VCaP (cell line): ENCODE measurements around the gene KCTD2.

Experiments used
- H3K27ac ChIP-seq: fragments of 450-650 bp; 2 replicates; pipeline ENCODE4 v1.5.1; 2017
- TF ChIP-seq, protein P1 (sequence below): fragments of 450-650 bp; conservative IDR thresholded peaks from 2 replicates; pipeline ENCODE4 v1.5.1; 2017; ENCODE audit warnings: mild to moderate bottlenecking, moderate library complexity

Gene KCTD2

DNA sequence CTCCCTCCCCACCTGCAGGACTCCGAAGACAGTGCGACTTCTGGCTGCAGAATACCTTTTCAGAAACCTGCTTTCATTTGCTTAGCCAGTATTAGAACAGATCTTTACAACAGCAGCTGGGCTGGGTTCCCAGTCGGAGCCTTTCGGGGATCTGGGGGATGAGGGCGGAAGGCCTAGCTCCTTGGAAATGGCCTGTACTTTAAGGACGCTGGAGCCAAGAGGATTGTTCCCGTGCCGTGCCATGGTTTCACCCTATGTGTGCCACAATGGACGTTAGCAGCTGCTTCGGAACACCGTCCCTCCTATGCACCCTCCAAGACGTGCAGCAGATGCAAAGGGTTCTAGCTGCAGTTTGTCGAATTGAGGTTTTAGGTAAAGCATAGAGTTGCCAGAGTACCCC lies 16.2 kb downstream of the KCTD2 start:
- TF ChIP-seq, protein P1, sequence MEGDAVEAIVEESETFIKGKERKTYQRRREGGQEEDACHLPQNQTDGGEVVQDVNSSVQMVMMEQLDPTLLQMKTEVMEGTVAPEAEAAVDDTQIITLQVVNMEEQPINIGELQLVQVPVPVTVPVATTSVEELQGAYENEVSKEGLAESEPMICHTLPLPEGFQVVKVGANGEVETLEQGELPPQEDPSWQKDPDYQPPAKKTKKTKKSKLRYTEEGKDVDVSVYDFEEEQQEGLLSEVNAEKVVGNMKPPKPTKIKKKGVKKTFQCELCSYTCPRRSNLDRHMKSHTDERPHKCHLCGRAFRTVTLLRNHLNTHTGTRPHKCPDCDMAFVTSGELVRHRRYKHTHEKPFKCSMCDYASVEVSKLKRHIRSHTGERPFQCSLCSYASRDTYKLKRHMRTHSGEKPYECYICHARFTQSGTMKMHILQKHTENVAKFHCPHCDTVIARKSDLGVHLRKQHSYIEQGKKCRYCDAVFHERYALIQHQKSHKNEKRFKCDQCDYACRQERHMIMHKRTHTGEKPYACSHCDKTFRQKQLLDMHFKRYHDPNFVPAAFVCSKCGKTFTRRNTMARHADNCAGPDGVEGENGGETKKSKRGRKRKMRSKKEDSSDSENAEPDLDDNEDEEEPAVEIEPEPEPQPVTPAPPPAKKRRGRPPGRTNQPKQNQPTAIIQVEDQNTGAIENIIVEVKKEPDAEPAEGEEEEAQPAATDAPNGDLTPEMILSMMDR = no peak
- no peak overlapping the region for H3K27ac ChIP-seq

DNA sequence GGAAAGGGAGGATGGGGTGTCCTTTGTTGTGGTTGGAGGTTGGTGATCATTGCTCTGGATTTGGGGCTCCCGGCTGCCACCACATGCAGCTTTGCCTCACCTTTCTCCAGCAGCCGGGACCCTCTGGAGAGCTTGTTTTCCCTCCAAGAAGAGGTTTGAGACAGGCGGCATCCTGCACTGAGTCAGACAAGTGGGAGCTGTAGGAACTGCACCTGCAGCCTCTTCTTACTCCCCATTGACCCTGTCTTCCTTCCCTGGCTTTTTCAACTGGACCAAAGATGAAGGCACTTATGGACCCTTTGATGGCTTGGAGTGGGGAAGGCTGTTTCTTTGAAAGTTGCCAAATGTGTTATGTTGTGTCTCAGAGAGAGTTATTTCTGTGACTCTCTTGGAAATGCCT lies 16.6 kb downstream of the KCTD2 start:
- TF ChIP-seq, protein P1 = no peak
- H3K27ac ChIP-seq = no peak overlapping the region

DNA sequence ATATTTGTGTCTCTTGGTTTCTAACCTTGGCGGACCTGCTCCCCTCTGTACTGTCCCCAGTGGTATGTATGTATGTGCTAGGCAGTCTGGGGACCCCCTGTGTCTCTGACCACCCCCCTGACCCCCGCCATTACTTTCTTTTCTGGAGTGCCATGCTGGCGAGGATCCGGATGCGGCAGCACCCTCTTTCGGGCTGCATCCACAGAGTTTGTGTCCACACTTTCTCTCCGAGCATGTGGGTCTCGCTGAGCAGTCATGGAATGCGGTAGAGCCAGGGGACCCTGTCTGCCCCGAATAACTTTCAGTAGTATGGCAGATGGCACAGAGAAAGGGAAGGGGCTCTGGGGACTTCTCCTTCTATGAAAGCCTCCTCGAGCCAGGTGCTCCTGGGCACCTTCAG lies 17.0 kb downstream of the KCTD2 start:
- no peak overlapping the region for H3K27ac ChIP-seq
- TF ChIP-seq, protein P1 = no peak

DNA sequence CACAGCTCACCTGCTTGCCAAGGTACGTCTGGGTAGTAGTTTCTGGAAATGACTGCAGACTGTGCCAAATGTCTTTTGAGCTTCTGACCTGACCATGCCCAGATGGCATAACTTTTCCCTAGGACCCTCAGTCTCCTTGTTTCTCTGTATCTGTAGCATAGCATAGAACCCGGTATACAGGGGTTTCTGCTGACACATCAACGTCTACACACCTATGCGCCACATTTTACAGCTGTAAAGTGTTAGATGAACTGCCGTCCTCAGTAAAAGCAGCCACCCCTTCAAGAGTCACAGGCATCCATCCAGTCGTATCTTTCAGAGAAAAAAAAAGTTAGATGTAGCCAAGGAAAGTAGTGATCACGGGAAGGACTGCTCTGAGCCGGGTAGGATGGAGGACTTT lies 17.4 kb downstream of the KCTD2 start:
- H3K27ac ChIP-seq = no peak overlapping the region
- TF ChIP-seq, protein P1 = no peak

DNA sequence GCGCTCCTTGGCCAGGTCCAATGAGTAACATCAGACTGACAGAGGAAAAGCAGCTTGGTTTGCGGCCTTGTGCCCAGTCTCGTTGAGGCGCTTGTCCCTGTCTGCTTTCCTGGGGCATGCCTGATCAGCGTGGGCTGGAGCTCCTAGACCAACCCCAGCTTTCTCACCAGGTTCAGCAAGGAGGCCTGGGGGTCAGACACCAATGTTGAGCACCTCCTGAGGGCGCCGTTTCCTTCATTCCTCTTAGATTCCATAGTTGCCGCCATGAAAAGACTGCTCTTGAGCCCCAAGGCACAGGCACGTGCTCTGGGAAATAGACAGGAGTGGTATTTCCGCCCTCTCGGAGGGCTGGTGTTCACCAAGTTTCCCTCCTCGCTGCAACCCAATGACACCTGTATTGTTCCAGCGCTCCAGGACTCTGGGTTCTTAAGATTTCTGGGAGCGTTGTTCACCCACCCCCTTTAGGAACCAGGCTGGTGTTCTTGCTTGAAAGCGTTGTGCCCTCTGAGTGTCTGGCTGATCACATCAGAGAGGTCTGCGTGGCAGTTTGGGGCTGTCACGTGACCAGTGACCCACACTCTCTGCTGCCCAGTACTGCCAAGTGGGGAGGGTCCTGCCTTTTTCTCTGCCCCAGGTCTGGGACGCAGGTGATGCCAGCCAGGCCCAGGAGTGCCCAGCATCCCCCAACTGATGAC lies 18.0 kb downstream of the KCTD2 start:
- TF ChIP-seq, protein P1 = no peak
- H3K27ac ChIP-seq = no peak overlapping the region

DNA sequence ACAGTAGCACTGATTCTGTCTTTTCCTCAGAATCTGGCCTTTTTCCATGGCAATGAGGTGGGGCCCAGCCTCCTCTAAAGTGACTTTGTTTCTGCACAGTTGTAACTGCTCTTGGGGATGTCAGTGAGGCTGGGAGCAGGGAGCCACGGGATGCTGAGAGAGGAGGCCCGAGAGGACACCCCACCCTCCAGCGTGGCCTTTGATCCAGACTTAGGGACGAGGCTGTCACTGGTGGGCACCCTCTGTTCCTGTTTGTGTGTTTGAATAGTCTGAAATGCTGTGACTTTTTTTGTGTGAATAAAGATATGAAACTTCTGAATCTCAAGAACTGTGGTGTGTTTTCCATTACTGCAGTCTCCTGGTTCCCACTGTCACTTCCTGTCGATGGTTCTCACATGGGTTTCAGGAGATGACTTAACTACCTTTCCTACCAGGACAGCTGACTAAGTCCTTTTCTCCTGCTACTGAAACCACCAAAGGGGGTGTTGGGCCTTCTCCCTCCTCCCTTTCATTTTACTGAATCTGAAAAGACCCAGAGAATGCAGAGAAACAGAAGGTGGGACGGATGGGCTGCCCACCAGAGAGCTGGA lies 18.6 kb downstream of the KCTD2 start:
- H3K27ac ChIP-seq = no peak overlapping the region
- TF ChIP-seq, protein P1 = no peak

DNA sequence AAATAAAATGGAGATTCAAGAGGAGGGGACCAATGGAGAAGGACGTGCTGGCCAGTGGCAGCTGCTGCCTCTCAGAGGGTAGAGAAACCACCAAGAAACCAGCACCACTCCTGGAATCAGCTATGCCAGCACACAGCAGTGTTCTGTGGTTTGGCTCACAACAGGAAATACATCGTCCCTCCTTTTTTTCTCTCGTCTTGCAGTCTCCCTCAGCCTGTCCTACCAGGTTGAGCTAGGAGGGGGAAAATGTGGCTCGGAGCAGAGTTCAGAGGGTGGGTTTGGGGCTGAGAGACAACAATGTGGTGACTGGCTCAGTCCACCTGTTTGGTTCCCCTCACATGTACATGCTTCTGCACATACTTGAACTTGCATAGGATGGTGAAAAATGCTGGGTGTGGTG lies 20.8 kb downstream of the KCTD2 start:
- TF ChIP-seq, protein P1 = no peak

More for the DNA sequence above, 20.8 kb downstream of the KCTD2 start:
- no peak overlapping the region for H3K27ac ChIP-seq
